ENCODE measurements around the gene RFPL3.
"Not testable (repeated sequence)": the region's sequence is repeated elsewhere in the genome, so short reads cannot be mapped to it uniquely, and the experiment has no call there.

Gene RFPL3

GRCh38 chr22:32353840-32354239 lies 3.8 kb upstream of the RFPL3 start:
- no peak for DNase-seq

GRCh38 chr22:32354360-32355351 lies 3.0 kb upstream of the RFPL3 start:
- no peak for DNase-seq

- DNase-seq = no peak
Measured at GRCh38 chr22:32355760-32356159, 1.9 kb upstream of the RFPL3 start.

GRCh38 chr22:32360096-32360495 lies 2.4 kb downstream of the RFPL3 start:
- not testable (repeated sequence) for DNase-seq

GRCh38 chr22:32361257-32361656 lies 3.6 kb downstream of the RFPL3 start:
- no peak for DNase-seq

- DNase-seq = no peak
Measured at GRCh38 chr22:32364210-32364609, 6.5 kb downstream of the RFPL3 start.

GRCh38 chr22:32375678-32376450 lies 18.2 kb downstream of the RFPL3 start:
- DNase-seq = no peak

GRCh38 chr22:32376681-32377080 lies 19.0 kb downstream of the RFPL3 start:
- no peak for DNase-seq

GRCh38 chr22:32378707-32379272 lies 21.1 kb downstream of the RFPL3 start:
- DNase-seq = no peak

GRCh38 chr22:32380991-32381390 lies 23.3 kb downstream of the RFPL3 start:
- no peak for DNase-seq

GRCh38 chr22:32385681-32386080 lies 28.0 kb downstream of the RFPL3 start:
- no peak for DNase-seq

GRCh38 chr22:32389685-32390084 lies 32.0 kb downstream of the RFPL3 start:
- DNase-seq = no peak

- DNase-seq = no peak
Measured at GRCh38 chr22:32395107-32395506, 37.4 kb downstream of the RFPL3 start.

- no peak for DNase-seq
Measured at GRCh38 chr22:32396255-32396654, 38.6 kb downstream of the RFPL3 start.

GRCh38 chr22:32396746-32397145 lies 39.1 kb downstream of the RFPL3 start:
- no peak for DNase-seq

GRCh38 chr22:32401486-32401885 lies 43.8 kb downstream of the RFPL3 start:
- no peak for DNase-seq

- DNase-seq = no peak
Measured at GRCh38 chr22:32404021-32404420, 46.4 kb downstream of the RFPL3 start.

GRCh38 chr22:32407312-32407711 lies 49.6 kb downstream of the RFPL3 start:
- no peak for DNase-seq

- no peak for DNase-seq
Measured at GRCh38 chr22:32407936-32408335, 50.3 kb downstream of the RFPL3 start.

GRCh38 chr22:32409977-32410376 lies 52.3 kb downstream of the RFPL3 start:
- DNase-seq = no peak

- no peak for DNase-seq
Measured at GRCh38 chr22:32410459-32410858, 52.8 kb downstream of the RFPL3 start.
